H1 (cell line): ENCODE data around the gene BAZ2B. TPM values are rescaled to one million over a fixed set of nuclear protein-coding genes. Genes with fewer than 3 reads are reported as not detected.

ENCODE experiments used
- CTCF ChIA-PET: fragments of 300-600 bp; sonication (Branson Sonifier 250); formaldehyde crosslinking; loops from one replicate; lab custom pipeline; 2021; ENCODE audit not compliant: partially characterized antibody; lab: Charles Lee
- POLR2A ChIA-PET: fragments of 300-600 bp; sonication (Branson Sonifier 250); formaldehyde crosslinking; loops from one replicate; lab custom pipeline; 2021; ENCODE audit warnings: inconsistent platforms; ENCODE audit not compliant: partially characterized antibody; lab: Charles Lee
- DNase-seq, 2 experiments: peaks; one replicate each; pipeline versions ENCODE4 v3.0.0 to v3.0.0-alpha.2; 2010 to 2022; ENCODE audit warnings: low spot score in 2 of 2, low read depth in 1 of 2, mixed read lengths in 1 of 2
- FAIRE-seq: peaks from 2 replicates; lab custom pipeline; 2011; peaks lifted over from hg19 to GRCh38; lab: Jason Lieb, UNC
- H2AFZ ChIP-seq: 2 replicates; pipeline ENCODE4 v1.8.1; 2012; ENCODE audit warnings: low read length, inconsistent platforms
- H2AK5ac ChIP-seq: 2 replicates; pipeline ENCODE4 v1.6.1; 2013; ENCODE audit warnings: low read depth, low read length
- H2BK120ac ChIP-seq: replicated peaks from 2 replicates; pipeline ENCODE3; 2013; ENCODE audit warnings: low read depth, low read length, inconsistent platforms
- H2BK12ac ChIP-seq: 2 replicates; pipeline ENCODE4 v1.6.1; 2013; ENCODE audit warnings: low read depth, low read length
- H2BK15ac ChIP-seq: 2 replicates; pipeline ENCODE4 v1.6.1; 2013; ENCODE audit warnings: low read length
- H2BK20ac ChIP-seq: 2 replicates; pipeline ENCODE4 v1.6.1; 2013; ENCODE audit warnings: low read length
- H2BK5ac ChIP-seq: 2 replicates; pipeline ENCODE4 v1.6.1; 2013; ENCODE audit warnings: low read depth, low read length
- H3K14ac ChIP-seq: 2 replicates; pipeline ENCODE4 v1.6.1; 2013; ENCODE audit warnings: inconsistent platforms; ENCODE audit not compliant: insufficient read length
- H3K18ac ChIP-seq: 2 replicates; pipeline ENCODE4 v1.6.1; 2013; ENCODE audit warnings: low read length; ENCODE audit errors: extremely low read depth
- H3K23ac ChIP-seq: 2 replicates; pipeline ENCODE4 v1.6.1; 2013; ENCODE audit warnings: inconsistent platforms; ENCODE audit not compliant: insufficient read length
- H3K23me2 ChIP-seq: 2 replicates; pipeline ENCODE4 v1.6.1; 2013; ENCODE audit warnings: low read depth, low read length
- H3K27ac ChIP-seq: 2 replicates; pipeline ENCODE4 v1.6.1; 2011; ENCODE audit warnings: low read depth, low read length, inconsistent platforms
- H3K27me3 ChIP-seq, 4 experiments: replicated peaks in 1 of 4; 1 replicate in 1 of 4; 2 replicates in 3 of 4; pipeline versions ENCODE4 v1.6.1 to v1.8.1; 2011 to 2013; ENCODE audit warnings: low read length in 3 of 4, mild to moderate bottlenecking in 3 of 4, inconsistent platforms in 2 of 4, mixed read lengths in 2 of 4, moderate library complexity in 1 of 4; ENCODE audit not compliant: control insufficient read depth in 3 of 4, insufficient read depth in 3 of 4; ENCODE audit errors: extremely low read depth in 1 of 4
- H3K36me3 ChIP-seq, 4 experiments: 2 replicates each; pipeline versions ENCODE4 v1.6.1 to v1.8.1; 2011 to 2013; ENCODE audit warnings: mild to moderate bottlenecking in 4 of 4, low read length in 3 of 4, moderate library complexity in 2 of 4, control low read depth in 1 of 4, inconsistent platforms in 1 of 4; ENCODE audit not compliant: insufficient read depth in 4 of 4, control insufficient read depth in 2 of 4
- H3K4ac ChIP-seq: replicated peaks from 2 replicates; pipeline ENCODE3; 2013; ENCODE audit warnings: low read length, low read depth, mixed read lengths, inconsistent platforms; ENCODE audit not compliant: insufficient read length
- H3K4me1 ChIP-seq, 4 experiments: replicated peaks in 1 of 4; 1 replicate in 1 of 4; 2 replicates in 3 of 4; pipeline versions ENCODE4 v1.6.1 to v1.8.1; 2011 to 2013; ENCODE audit warnings: low read length in 3 of 4, inconsistent platforms in 2 of 4, mixed read lengths in 1 of 4; ENCODE audit not compliant: insufficient read depth in 4 of 4, control insufficient read depth in 3 of 4
- H3K4me2 ChIP-seq, 2 experiments: 2 replicates each; pipeline versions ENCODE4 v1.6.1 to v1.8.1; 2011 to 2013; ENCODE audit warnings: low read depth in 2 of 2, low read length in 2 of 2, control low read depth in 1 of 2, inconsistent platforms in 1 of 2, mild to moderate bottlenecking in 1 of 2; ENCODE audit not compliant: insufficient read depth in 1 of 2
- H3K4me3 ChIP-seq, 4 experiments: fragments of 200-600, 300-600 bp in 1 of 4; sonication (generic), shearing (Covaris generic), sonication (Bioruptor Twin) in 1 of 4; 2 replicates each; pipeline versions ENCODE4 v1.5.1 to v1.8.1; 2011 to 2016; ENCODE audit warnings: low read length in 4 of 4, low read depth in 3 of 4, control low read depth in 2 of 4, inconsistent platforms in 2 of 4, mild to moderate bottlenecking in 2 of 4, mixed read lengths in 1 of 4, moderate library complexity in 1 of 4; ENCODE audit not compliant: insufficient read depth in 2 of 4; ENCODE audit errors: extremely low read depth in 1 of 4
- H3K56ac ChIP-seq: replicated peaks from 2 replicates; pipeline ENCODE3; 2013; ENCODE audit warnings: low read depth, mild to moderate bottlenecking, mixed read lengths, low read length, inconsistent platforms; ENCODE audit not compliant: insufficient read length
- H3K79me1 ChIP-seq: 2 replicates; pipeline ENCODE4 v1.6.1; 2013; ENCODE audit warnings: low read depth, low read length, control low read depth
- H3K79me2 ChIP-seq, 2 experiments: 2 replicates each; pipeline versions ENCODE4 v1.6.1 to v1.8.1; 2012 to 2013; ENCODE audit warnings: low read length in 2 of 2, mild to moderate bottlenecking in 2 of 2, inconsistent platforms in 1 of 2; ENCODE audit not compliant: insufficient read depth in 2 of 2, control insufficient read depth in 1 of 2
- H3K9ac ChIP-seq, 4 experiments: replicated peaks in 1 of 4; 1 replicate in 1 of 4; 2 replicates in 3 of 4; pipeline versions ENCODE4 v1.6.1 to v1.8.1; 2011 to 2013; ENCODE audit warnings: low read depth in 3 of 4, low read length in 3 of 4, control low read depth in 2 of 4, mild to moderate bottlenecking in 2 of 4, moderate library complexity in 2 of 4, inconsistent platforms in 1 of 4; ENCODE audit errors: extremely low read depth in 1 of 4
- H3K9me3 ChIP-seq, 2 experiments: 2 replicates each; pipeline versions ENCODE4 v1.6.1 to v1.8.1; 2012 to 2013; ENCODE audit warnings: mild to moderate bottlenecking in 2 of 2, moderate library complexity in 2 of 2, control low read depth in 1 of 2, inconsistent platforms in 1 of 2, low read depth in 1 of 2, low read length in 1 of 2, mixed read lengths in 1 of 2; ENCODE audit not compliant: insufficient read depth in 2 of 2
- H4K20me1 ChIP-seq, 2 experiments: replicated peaks in 1 of 2; 2 replicates each; pipeline versions ENCODE3 to v1.8.1; 2011 to 2013; ENCODE audit warnings: inconsistent platforms in 2 of 2, low read length in 2 of 2, mild to moderate bottlenecking in 1 of 2; ENCODE audit not compliant: insufficient read depth in 2 of 2, control insufficient read depth in 1 of 2
- H4K5ac ChIP-seq: 2 replicates; pipeline ENCODE4 v1.6.1; 2013; ENCODE audit warnings: low read length, low read depth, mixed read lengths, inconsistent platforms; ENCODE audit not compliant: insufficient read length
- H4K8ac ChIP-seq: 2 replicates; pipeline ENCODE4 v1.8.0; 2013; ENCODE audit warnings: mild to moderate bottlenecking, moderate library complexity, low read length, inconsistent platforms; ENCODE audit not compliant: insufficient read depth; ENCODE audit errors: extremely low read depth
- H4K91ac ChIP-seq: replicated peaks from 2 replicates; pipeline ENCODE3; 2013; ENCODE audit warnings: low read length, mixed read lengths, inconsistent platforms; ENCODE audit not compliant: insufficient read length
- CBX5 ChIP-seq: fragments of 300-800, 300-1000 bp; sonication (generic); IDR thresholded peaks from 2 replicates; pipeline ENCODE4 v1.7.1; 2016; ENCODE audit warnings: antibody characterized with exemption, low read length, low read depth
- CHD2 ChIP-seq: IDR thresholded peaks from 2 replicates; pipeline ENCODE4 v1.6.1; 2012; ENCODE audit warnings: low read length, improper control_type of control experiment
- CREB1 ChIP-seq: IDR thresholded peaks from 2 replicates; pipeline ENCODE4 v1.6.1; 2012; ENCODE audit warnings: inconsistent platforms
- HDAC2 ChIP-seq, 2 experiments: fragments of 300-600 bp in 1 of 2; sonication (generic) in 1 of 2; IDR thresholded peaks; 2 replicates each; pipeline ENCODE4 v1.6.1; 2011 to 2012; ENCODE audit warnings: low read depth in 2 of 2, low read length in 2 of 2, mild to moderate bottlenecking in 2 of 2, moderate library complexity in 2 of 2, borderline replicate concordance in 1 of 2, inconsistent platforms in 1 of 2
- JUND ChIP-seq: IDR thresholded peaks from 2 replicates; pipeline ENCODE4 v1.6.1; 2011; ENCODE audit warnings: mild to moderate bottlenecking, improper control_type of control experiment, low read length
- KDM1A ChIP-seq: fragments of 200-600, 300-600 bp; sonication (generic); IDR thresholded peaks from 2 replicates; pipeline ENCODE4 v1.7.1; 2016; ENCODE audit warnings: mild to moderate bottlenecking, low read length, borderline replicate concordance
- KDM5A ChIP-seq: fragments of 200-600 bp; IDR thresholded peaks from 2 replicates; pipeline ENCODE4 v1.7.1; 2012; ENCODE audit warnings: mild to moderate bottlenecking, low read length, inconsistent platforms, mixed read lengths
- SAP30 ChIP-seq: fragments of 300-600 bp; sonication (generic); IDR thresholded peaks from 2 replicates; pipeline ENCODE4 v1.7.1; 2012; ENCODE audit warnings: low read length, moderate library complexity, mild to moderate bottlenecking, inconsistent platforms; ENCODE audit not compliant: insufficient read depth, insufficient replicate concordance
- SUZ12 ChIP-seq: fragments of 200-600 bp; sonication (generic); IDR thresholded peaks from 2 replicates; pipeline ENCODE4 v1.6.1; 2012; ENCODE audit warnings: mild to moderate bottlenecking, inconsistent platforms, low read length, moderate library complexity, mixed read lengths
- ZNF274 ChIP-seq: IDR thresholded peaks from 2 replicates; pipeline ENCODE4 v1.7.0; 2012; ENCODE audit warnings: low read length, borderline replicate concordance; ENCODE audit errors: extremely low read depth
- WGBS, 2 experiments: shearing (Covaris generic) in 1 of 2; methylation state at CpG; one replicate each; pipeline versions ENCODE4 v1.1.6 to v1.1.7; 2013 to 2015; ENCODE audit warnings: low lambda C conversion rate in 2 of 2, mixed read lengths in 2 of 2, inconsistent platforms in 1 of 2, low coverage in 1 of 2, missing lambda C conversion rate in 1 of 2; ENCODE audit not compliant: insufficient replicate concordance in 2 of 2, insufficient coverage in 1 of 2, insufficient read length in 1 of 2; ENCODE audit errors: extremely low coverage in 1 of 2, missing lambda C conversion rate in 1 of 2; 5-methylcytosine and 5-hydroxymethylcytosine counted together
- polyA plus RNA-seq, 7 experiments: library from polyadenylated mRNA; depleted of rRNA in 3 of 7; stranded (reverse) in 5 of 7; unstranded in 2 of 7; fragments of >200 nt in 5 of 7; fragments of 200-250 nt in 2 of 7; gene quantifications; 1 replicate in 5 of 7; 2 replicates in 1 of 7; 4 replicates in 1 of 7; pipeline versions ENCODE4 v1.2.1 to v1.2.3, GENCODE V29; 2011 to 2013; ENCODE audit warnings: missing spikeins in 2 of 7, mixed read lengths in 2 of 7
- total RNA-seq: library from RNA; stranded (reverse); fragmentation: NEBNext Ultra II Directional; extraction: Animal tissue kit (Norgen Biotek cat#: 25700); gene quantifications from 2 replicates; pipeline ENCODE4 v1.2.1, GENCODE V29; 2021
- TF ChIP-seq, protein P1 (sequence below): IDR thresholded peaks from 2 replicates; pipeline ENCODE4 v1.6.1; 2011; ENCODE audit warnings: low read depth, mild to moderate bottlenecking, low read length; ENCODE audit not compliant: insufficient read depth
- TF ChIP-seq, protein P2 (sequence below): IDR thresholded peaks from 2 replicates; pipeline ENCODE4 v1.6.1; 2012; ENCODE audit warnings: low read length, inconsistent platforms

BAZ2B gene
- total and polyA plus RNA-seq, 2 of the 8 experiments (the other 6 are each of a cell fraction or from before 2014, with no cell fraction given) = 15.2 to 46.3 TPM

- H2BK15ac ChIP-seq = no peak overlapping the region
- no peaks in the 10 kb centered on the region for H3K79me2 ChIP-seq
- no peak overlapping the region for H4K91ac ChIP-seq
- H4K8ac ChIP-seq = no peak overlapping the region
- no peaks in the 10 kb centered on the region for H3K23me2 ChIP-seq
- no peak for FAIRE-seq
- WGBS, 2 experiments = 55% methylated on average over 1 of the region's 1 CpG; no CpG with 5 or more reads in 1 of the 2 experiments
- H2AFZ ChIP-seq = no peak overlapping the region
- H2BK20ac ChIP-seq = no peak overlapping the region
- ChIA-PET POLR2A (no interaction called here), CTCF (no interaction called here)
- no peaks in the 10 kb centered on the region for H4K20me1 ChIP-seq
- no peak overlapping the region for H4K5ac ChIP-seq
- H3K18ac ChIP-seq = no peak overlapping the region
- H2BK5ac ChIP-seq = no peak overlapping the region
- no peak overlapping the region for H3K23ac ChIP-seq
- no peak overlapping the region for H2AK5ac ChIP-seq
- no peak overlapping the region for H3K4me3 ChIP-seq
- H3K79me1 ChIP-seq = no peaks in the 10 kb centered on the region
- H3K9ac ChIP-seq = no peak overlapping the region
- no peak overlapping the region for H2BK120ac ChIP-seq
- no peak overlapping the region for H3K4ac ChIP-seq
- H3K27ac ChIP-seq = no peak overlapping the region
- no peaks in the 10 kb centered on the region for H3K4me1 ChIP-seq
- no peak overlapping the region for H2BK12ac ChIP-seq
- H3K9me3 ChIP-seq = no peaks in the 10 kb centered on the region
- H3K27me3 ChIP-seq = no peaks in the 10 kb centered on the region
- H3K4me2 ChIP-seq = no peak overlapping the region
- DNase-seq = no peak
- no peak overlapping the region for H3K56ac ChIP-seq
- no peak overlapping the region for H3K14ac ChIP-seq
- peaks cover 0 to 29% (median 5%) of the 10 kb centered on the region in 4 experiments; a peak in 4 of 8 replicates for H3K36me3 ChIP-seq
- TF ChIP-seq CBX5 (no peak), HDAC2 (IDR thresholded peaks at IDR 0.05; ENCODE audit: borderline replicate concordance in 1 of 2, low read depth in 2 of 2, low read length in 2 of 2) (no peak), SUZ12 (no peak), JUND (no peak), KDM1A (no peak), ZNF274 (no peak), CHD2 (no peak), KDM5A (no peak), SAP30 (no peak), CREB1 (no peak)
- TF ChIP-seq, protein P1, sequence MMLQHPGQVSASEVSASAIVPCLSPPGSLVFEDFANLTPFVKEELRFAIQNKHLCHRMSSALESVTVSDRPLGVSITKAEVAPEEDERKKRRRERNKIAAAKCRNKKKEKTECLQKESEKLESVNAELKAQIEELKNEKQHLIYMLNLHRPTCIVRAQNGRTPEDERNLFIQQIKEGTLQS = no peak
- TF ChIP-seq, protein P2, sequence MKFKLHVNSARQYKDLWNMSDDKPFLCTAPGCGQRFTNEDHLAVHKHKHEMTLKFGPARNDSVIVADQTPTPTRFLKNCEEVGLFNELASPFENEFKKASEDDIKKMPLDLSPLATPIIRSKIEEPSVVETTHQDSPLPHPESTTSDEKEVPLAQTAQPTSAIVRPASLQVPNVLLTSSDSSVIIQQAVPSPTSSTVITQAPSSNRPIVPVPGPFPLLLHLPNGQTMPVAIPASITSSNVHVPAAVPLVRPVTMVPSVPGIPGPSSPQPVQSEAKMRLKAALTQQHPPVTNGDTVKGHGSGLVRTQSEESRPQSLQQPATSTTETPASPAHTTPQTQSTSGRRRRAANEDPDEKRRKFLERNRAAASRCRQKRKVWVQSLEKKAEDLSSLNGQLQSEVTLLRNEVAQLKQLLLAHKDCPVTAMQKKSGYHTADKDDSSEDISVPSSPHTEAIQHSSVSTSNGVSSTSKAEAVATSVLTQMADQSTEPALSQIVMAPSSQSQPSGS = no peak
Observed at GRCh38 chr2:159379181-159379580, 237.2 kb downstream of the BAZ2B start.
